OCI-LY3 (cell line): ENCODE data around the gene SMCO1.
"Not testable (repeated sequence)": the region's sequence is repeated elsewhere in the genome, so short reads cannot be mapped to it uniquely, and the experiment has no call there.

Source experiments
- H2AFZ ChIP-seq: fragments of 200-600, 300-600 bp; shearing (Covaris generic); 2 replicates; pipeline ENCODE4 v1.6.0; 2014; ENCODE audit warnings: antibody characterized with exemption, low read depth, low read length
- H3K27ac ChIP-seq: fragments of 200-600, 300-600 bp; sonication (generic); 2 replicates; pipeline ENCODE4 v1.5.1; 2014; ENCODE audit warnings: mild to moderate bottlenecking, low read length, moderate library complexity, mixed read lengths
- H3K27me3 ChIP-seq: fragments of 200-600, 300-600 bp; sonication (generic); 2 replicates; pipeline ENCODE4 v1.6.1; 2014; ENCODE audit warnings: low read depth, low read length, mixed read lengths
- H3K36me3 ChIP-seq: fragments of 200-600, 300-600 bp; sonication (generic); replicated peaks from 2 replicates; pipeline ENCODE3; 2014; ENCODE audit warnings: low read depth, low read length, mixed read lengths
- H3K4me1 ChIP-seq: fragments of 300-600, 200-600 bp; sonication (generic); 2 replicates; pipeline ENCODE4 v1.6.1; 2014; ENCODE audit warnings: low read length, mixed read lengths
- H3K4me2 ChIP-seq: fragments of 200-600, 300-600 bp; sonication (generic); 2 replicates; pipeline ENCODE4 v1.6.1; 2014; ENCODE audit warnings: low read length, mixed read lengths
- H3K4me3 ChIP-seq: fragments of 300-600, 200-600 bp; sonication (generic); 2 replicates; pipeline ENCODE4 v1.5.1; 2014; ENCODE audit warnings: antibody characterized with exemption, mild to moderate bottlenecking, low read length, moderate library complexity
- H3K79me2 ChIP-seq: fragments of 300-600, 200-600 bp; shearing (Covaris generic); 2 replicates; pipeline ENCODE4 v1.6.1; 2014; ENCODE audit warnings: mild to moderate bottlenecking, low read length, mixed read lengths
- H3K9ac ChIP-seq: fragments of 300-600, 200-600 bp; shearing (Covaris generic); 2 replicates; pipeline ENCODE4 v1.6.0; 2014; ENCODE audit warnings: mild to moderate bottlenecking, low read length, moderate library complexity
- H3K9me3 ChIP-seq: fragments of 200-600, 300-600 bp; shearing (Covaris generic); 2 replicates; pipeline ENCODE4 v1.6.1; 2014; ENCODE audit warnings: low read length, mixed read lengths; ENCODE audit not compliant: insufficient read depth
- H4K20me1 ChIP-seq: fragments of 200-600, 300-600 bp; sonication (generic); 2 replicates; pipeline ENCODE4 v1.6.1; 2016; ENCODE audit warnings: low read length, mixed read lengths; ENCODE audit not compliant: insufficient read depth
- CTCF ChIP-seq: fragments of 200-600, 300-600 bp; sonication (generic); IDR thresholded peaks from 2 replicates; pipeline ENCODE4 v1.5.1; 2014; ENCODE audit warnings: antibody characterized with exemption, low read length, low read depth
- EZH2phosphoT487 ChIP-seq: fragments of 200-600 bp; shearing (Covaris generic); IDR thresholded peaks from 2 replicates; pipeline ENCODE4 v1.6.1; 2018; ENCODE audit warnings: antibody characterized with exemption, mixed run types, low read depth

Gene SMCO1

GRCh38 chr3:196471551-196471950, 43.6 kb downstream of the SMCO1 start:
- TF ChIP-seq EZH2phosphoT487: no peak
- no peak for TF ChIP-seq CTCF
- no peak overlapping the region for H3K4me3 ChIP-seq
- no peaks in the 10 kb centered on the region for H3K4me1 ChIP-seq
- no peaks in the 10 kb centered on the region for H3K27me3 ChIP-seq
- peaks cover 26% of the 10 kb centered on the region for H4K20me1 ChIP-seq
- peaks cover 14% of the 10 kb centered on the region for H3K79me2 ChIP-seq
- peaks cover 51% of the 10 kb centered on the region for H3K36me3 ChIP-seq
- no peak overlapping the region for H3K4me2 ChIP-seq
- H3K27ac ChIP-seq: no peak overlapping the region
- H3K9ac ChIP-seq: no peak overlapping the region
- H2AFZ ChIP-seq: no peak overlapping the region
- H3K9me3 ChIP-seq: no peaks in the 10 kb centered on the region

- peaks cover 26% of the 10 kb centered on the region for H4K20me1 ChIP-seq
Observed at GRCh38 chr3:196470182-196470581, 45.0 kb downstream of the SMCO1 start.

GRCh38 chr3:196463804-196464203, 51.3 kb downstream of the SMCO1 start:
- H4K20me1 ChIP-seq: no peaks in the 10 kb centered on the region
- H2AFZ ChIP-seq: no peak overlapping the region
- no peaks in the 10 kb centered on the region for H3K27me3 ChIP-seq
- H3K4me3 ChIP-seq: no peak overlapping the region
- no peak overlapping the region for H3K27ac ChIP-seq
- no peaks in the 10 kb centered on the region for H3K9me3 ChIP-seq
- H3K9ac ChIP-seq: no peak overlapping the region
- H3K79me2 ChIP-seq: no peaks in the 10 kb centered on the region
- peaks cover 8% of the 10 kb centered on the region for H3K36me3 ChIP-seq
- no peaks in the 10 kb centered on the region for H3K4me1 ChIP-seq
- TF ChIP-seq CTCF (no peak), EZH2phosphoT487 (no peak)
- no peak overlapping the region for H3K4me2 ChIP-seq

More at GRCh38 chr3:196470182-196470581, 45.0 kb downstream of the SMCO1 start:
- peaks cover 14% of the 10 kb centered on the region for H3K79me2 ChIP-seq
- not testable (repeated sequence) for H3K27me3 ChIP-seq, H3K4me2 ChIP-seq, H3K4me3 ChIP-seq, H2AFZ ChIP-seq, H3K9me3 ChIP-seq, H3K27ac ChIP-seq, H3K9ac ChIP-seq, H3K4me1 ChIP-seq
- H3K36me3 ChIP-seq: peaks cover 48% of the 10 kb centered on the region

- H3K27me3 ChIP-seq: no peaks in the 10 kb centered on the region
- H3K4me3 ChIP-seq: no peak overlapping the region
- no peak overlapping the region for H2AFZ ChIP-seq
- TF ChIP-seq CTCF: no peak
- TF ChIP-seq EZH2phosphoT487: no peak
- H3K79me2 ChIP-seq: no peaks in the 10 kb centered on the region
- H3K4me2 ChIP-seq: no peak overlapping the region
- H3K9me3 ChIP-seq: no peaks in the 10 kb centered on the region
- H3K4me1 ChIP-seq: no peaks in the 10 kb centered on the region
- no peak overlapping the region for H3K9ac ChIP-seq
- H3K27ac ChIP-seq: no peak overlapping the region
- H3K36me3 ChIP-seq: peaks cover 4% of the 10 kb centered on the region
- H4K20me1 ChIP-seq: no peaks in the 10 kb centered on the region
Observed at GRCh38 chr3:196463478-196463756, 51.7 kb downstream of the SMCO1 start.

GRCh38 chr3:196462680-196463477, 52.3 kb downstream of the SMCO1 start:
- not testable (repeated sequence) for H3K27me3 ChIP-seq, H3K27ac ChIP-seq, H3K4me2 ChIP-seq, H3K79me2 ChIP-seq, H3K4me1 ChIP-seq, H4K20me1 ChIP-seq, H3K36me3 ChIP-seq, H3K4me3 ChIP-seq, H3K9me3 ChIP-seq, H2AFZ ChIP-seq, H3K9ac ChIP-seq
